HepG2 (cell line): ENCODE results near the gene SEPTIN10. TPM values are rescaled to one million over a fixed set of nuclear protein-coding genes. Genes with fewer than 3 reads are reported as not detected.
A peak's percentile ranks its signal among the peaks of the same experiment; 100 is the strongest.

ENCODE experiments used
- AKAP8 ChIP-seq: sonication (generic); formaldehyde crosslinking; IDR thresholded peaks from 2 replicates; pipeline ENCODE4 v1.5.1; 2020; ENCODE audit warnings: mild to moderate bottlenecking, missing genetic modification reagents
- ATM ChIP-seq: fragments of 450-650 bp; IDR thresholded peaks from 2 replicates; pipeline ENCODE4 v1.7.1; 2017; ENCODE audit warnings: mild to moderate bottlenecking, borderline replicate concordance
- MATR3 ChIP-seq: sonication (generic); formaldehyde crosslinking; IDR thresholded peaks from 2 replicates; pipeline ENCODE4 v1.4.0; 2020; ENCODE audit warnings: missing genetic modification reagents
- PHF5A ChIP-seq: IDR thresholded peaks from one replicate; pipeline ENCODE4 v1.6.1; 2018; ENCODE audit warnings: low read depth, missing genetic modification reagents; ENCODE audit not compliant: unreplicated experiment
- PTBP1 ChIP-seq: fragments of 200-400 bp; formaldehyde crosslinking; IDR thresholded peaks from 2 replicates; pipeline ENCODE4 v1.6.1; 2018; ENCODE audit warnings: low read length, low read depth; ENCODE audit not compliant: poor library complexity, severe bottlenecking
- SCMH1 ChIP-seq: sonication (generic); formaldehyde crosslinking; IDR thresholded peaks from 2 replicates; pipeline ENCODE4 v1.9.0; 2021; ENCODE audit warnings: missing genetic modification reagents, mild to moderate bottlenecking, borderline replicate concordance
- SRSF4 ChIP-seq: fragments of 200-400 bp; formaldehyde crosslinking; IDR thresholded peaks from one replicate; pipeline ENCODE4 v1.6.1; 2018; ENCODE audit warnings: mild to moderate bottlenecking, low read depth, low read length, moderate library complexity; ENCODE audit not compliant: poor library complexity, severe bottlenecking
- TBP ChIP-seq: sonication (generic); formaldehyde crosslinking; IDR thresholded peaks from 2 replicates; pipeline ENCODE4 v1.5.0; 2020; ENCODE audit warnings: missing genetic modification reagents
- U2AF2 ChIP-seq: fragments of 200-400 bp; formaldehyde crosslinking; IDR thresholded peaks from 2 replicates; pipeline ENCODE4 v1.6.1; 2017; ENCODE audit warnings: low read depth, mild to moderate bottlenecking, low read length
- ZBTB21 ChIP-seq: sonication (generic); formaldehyde crosslinking; IDR thresholded peaks from 2 replicates; pipeline ENCODE4 v1.4.0; 2020; ENCODE audit warnings: missing genetic modification reagents
- ZBTB8A ChIP-seq: sonication (generic); formaldehyde crosslinking; IDR thresholded peaks from 2 replicates; pipeline ENCODE4 v1.4.0; 2020; ENCODE audit warnings: mild to moderate bottlenecking, low read depth, missing genetic modification reagents, borderline replicate concordance
- ZNF253 ChIP-seq: sonication (generic); formaldehyde crosslinking; IDR thresholded peaks from 2 replicates; pipeline ENCODE4 v1.8.0; 2022; ENCODE audit warnings: mild to moderate bottlenecking, missing genetic modification reagents, borderline replicate concordance
- ZNF337 ChIP-seq: sonication (generic); formaldehyde crosslinking; IDR thresholded peaks from 2 replicates; pipeline ENCODE4 v1.5.1; 2020; ENCODE audit warnings: missing genetic modification reagents, low read depth, mild to moderate bottlenecking, borderline replicate concordance
- ZNF556 ChIP-seq: sonication (generic); formaldehyde crosslinking; IDR thresholded peaks from 2 replicates; pipeline ENCODE4 v1.4.0; 2020; ENCODE audit warnings: mild to moderate bottlenecking, missing genetic modification reagents, borderline replicate concordance
- ZNF720 ChIP-seq: sonication (generic); formaldehyde crosslinking; IDR thresholded peaks from 2 replicates; pipeline ENCODE4 v1.4.0; 2020; ENCODE audit warnings: missing genetic modification reagents
- ZNF766 ChIP-seq: sonication (generic); formaldehyde crosslinking; IDR thresholded peaks from 2 replicates; pipeline ENCODE4 v1.5.0; 2020; ENCODE audit warnings: missing genetic modification reagents, borderline replicate concordance
- polyA plus RNA-seq, 8 experiments: library from polyadenylated mRNA; depleted of rRNA in 3 of 8; stranded (reverse) in 7 of 8; unstranded in 1 of 8; fragments of >200 nt; fragmentation: Illumina TruSeq in 4 of 8; extraction: Trizol in 4 of 8; gene quantifications; 2 replicates each; pipeline versions ENCODE4 v1.2.1 to v1.2.3, GENCODE V29; 2011 to 2016; ENCODE audit warnings: low read depth in 4 of 8, missing spikeins in 1 of 8, mixed read lengths in 1 of 8; ENCODE audit not compliant: insufficient read depth in 1 of 8
- total RNA-seq, 5 experiments: library from RNA; depleted of rRNA; stranded (reverse); fragments of >200 nt; fragmentation: Illumina TruSeq; extraction: Trizol; gene quantifications; 2 replicates each; pipeline ENCODE4 v1.2.3, GENCODE V29; 2016; ENCODE audit warnings: low read depth in 1 of 5
- TF ChIP-seq, protein P1 (sequence below): IDR thresholded peaks from 2 replicates; pipeline ENCODE4 v1.6.1; 2018; ENCODE audit warnings: missing genetic modification reagents
- TF ChIP-seq, protein P2 (sequence below): sonication (generic); formaldehyde crosslinking; IDR thresholded peaks from 2 replicates; pipeline ENCODE4 v1.5.1; 2020; ENCODE audit warnings: missing genetic modification reagents, mild to moderate bottlenecking, borderline replicate concordance
- TF ChIP-seq, protein P3 (sequence below): sonication (generic); formaldehyde crosslinking; IDR thresholded peaks from 2 replicates; pipeline ENCODE4 v1.5.1; 2020; ENCODE audit warnings: missing genetic modification reagents, mild to moderate bottlenecking, borderline replicate concordance
- TF ChIP-seq, protein P4 (sequence below): sonication (generic); formaldehyde crosslinking; IDR thresholded peaks from 2 replicates; pipeline ENCODE4 v1.5.0; 2020; ENCODE audit warnings: missing genetic modification reagents
- TF ChIP-seq, protein P5 (sequence below): sonication (generic); formaldehyde crosslinking; IDR thresholded peaks from 2 replicates; pipeline ENCODE4 v1.4.0; 2020; ENCODE audit warnings: missing genetic modification reagents

Gene SEPTIN10
- total and polyA plus RNA-seq, 2 of the 13 experiments (the other 11 are each of a cell fraction or from before 2014, with no cell fraction given) = 45.8 to 67.5 TPM

DNA sequence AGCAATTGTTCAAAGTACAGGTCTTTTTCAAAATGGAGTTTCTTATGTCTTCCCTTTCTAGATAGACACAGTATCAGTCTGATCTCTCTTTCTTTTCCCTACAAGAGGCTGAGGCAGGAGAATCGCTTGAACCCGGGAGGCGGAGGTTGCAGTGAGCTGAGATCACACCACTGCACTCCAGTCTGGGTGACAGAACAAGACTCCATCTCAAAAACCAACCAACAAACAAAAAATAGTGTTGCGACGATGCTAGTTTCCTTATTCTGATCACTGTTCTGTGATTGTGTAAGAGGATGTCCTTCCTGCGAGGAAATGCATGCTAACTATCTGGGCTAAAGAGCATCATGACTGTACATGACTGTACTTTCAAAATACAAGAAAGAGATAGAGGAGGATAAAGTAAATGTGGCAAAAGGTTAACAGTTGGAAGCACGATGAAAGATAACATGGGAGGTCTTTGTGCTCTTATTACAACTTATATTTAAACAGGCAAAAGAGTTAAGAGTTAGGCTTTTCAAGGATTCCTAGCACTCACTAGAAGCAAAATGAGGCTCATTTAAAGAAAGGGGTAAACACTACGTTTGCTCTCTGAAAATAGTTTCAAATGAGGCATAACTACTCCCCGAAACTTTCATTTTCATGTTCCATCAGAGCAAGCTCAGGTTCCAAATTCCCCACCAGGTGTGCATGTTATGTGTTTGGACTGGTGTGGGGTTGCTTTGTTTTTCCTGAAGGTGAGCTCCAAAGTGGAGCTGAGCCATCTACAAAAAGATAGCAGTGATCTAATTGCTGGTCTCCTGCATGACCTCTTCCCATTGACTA, 24.2 kb upstream of the SEPTIN10 start (continued):
- no peak for TF ChIP-seq TBP (CRISPR knock-in tag)
- no peak for TF ChIP-seq SRSF4
- TF ChIP-seq SCMH1 = no peak
- TF ChIP-seq, protein P1, sequence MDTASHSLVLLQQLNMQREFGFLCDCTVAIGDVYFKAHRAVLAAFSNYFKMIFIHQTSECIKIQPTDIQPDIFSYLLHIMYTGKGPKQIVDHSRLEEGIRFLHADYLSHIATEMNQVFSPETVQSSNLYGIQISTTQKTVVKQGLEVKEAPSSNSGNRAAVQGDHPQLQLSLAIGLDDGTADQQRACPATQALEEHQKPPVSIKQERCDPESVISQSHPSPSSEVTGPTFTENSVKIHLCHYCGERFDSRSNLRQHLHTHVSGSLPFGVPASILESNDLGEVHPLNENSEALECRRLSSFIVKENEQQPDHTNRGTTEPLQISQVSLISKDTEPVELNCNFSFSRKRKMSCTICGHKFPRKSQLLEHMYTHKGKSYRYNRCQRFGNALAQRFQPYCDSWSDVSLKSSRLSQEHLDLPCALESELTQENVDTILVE (CRISPR knock-in tag) = no peak
- no peak for TF ChIP-seq ZNF720 (CRISPR knock-in tag)
- TF ChIP-seq U2AF2 = no peak
- TF ChIP-seq, protein P2, sequence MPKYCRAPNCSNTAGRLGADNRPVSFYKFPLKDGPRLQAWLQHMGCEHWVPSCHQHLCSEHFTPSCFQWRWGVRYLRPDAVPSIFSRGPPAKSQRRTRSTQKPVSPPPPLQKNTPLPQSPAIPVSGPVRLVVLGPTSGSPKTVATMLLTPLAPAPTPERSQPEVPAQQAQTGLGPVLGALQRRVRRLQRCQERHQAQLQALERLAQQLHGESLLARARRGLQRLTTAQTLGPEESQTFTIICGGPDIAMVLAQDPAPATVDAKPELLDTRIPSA (CRISPR knock-in tag) = no peak
- no peak for TF ChIP-seq MATR3 (CRISPR knock-in tag)
- TF ChIP-seq, protein P3, sequence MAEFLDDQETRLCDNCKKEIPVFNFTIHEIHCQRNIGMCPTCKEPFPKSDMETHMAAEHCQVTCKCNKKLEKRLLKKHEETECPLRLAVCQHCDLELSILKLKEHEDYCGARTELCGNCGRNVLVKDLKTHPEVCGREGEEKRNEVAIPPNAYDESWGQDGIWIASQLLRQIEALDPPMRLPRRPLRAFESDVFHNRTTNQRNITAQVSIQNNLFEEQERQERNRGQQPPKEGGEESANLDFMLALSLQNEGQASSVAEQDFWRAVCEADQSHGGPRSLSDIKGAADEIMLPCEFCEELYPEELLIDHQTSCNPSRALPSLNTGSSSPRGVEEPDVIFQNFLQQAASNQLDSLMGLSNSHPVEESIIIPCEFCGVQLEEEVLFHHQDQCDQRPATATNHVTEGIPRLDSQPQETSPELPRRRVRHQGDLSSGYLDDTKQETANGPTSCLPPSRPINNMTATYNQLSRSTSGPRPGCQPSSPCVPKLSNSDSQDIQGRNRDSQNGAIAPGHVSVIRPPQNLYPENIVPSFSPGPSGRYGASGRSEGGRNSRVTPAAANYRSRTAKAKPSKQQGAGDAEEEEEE (CRISPR knock-in tag) = no peak
- no peak for TF ChIP-seq ZBTB21 (CRISPR knock-in tag)
- TF ChIP-seq ZNF337 (CRISPR knock-in tag) = no peak
- no peak for TF ChIP-seq AKAP8
- no peak; the same call in 1 of the 2 replicates for TF ChIP-seq ATM
- TF ChIP-seq ZBTB8A = no peak
- no peak for TF ChIP-seq ZNF766 (CRISPR knock-in tag)
- 0 out of 2 replicates have a peak, but pooled peaks have one; percentile 11 for TF ChIP-seq ZNF556 (CRISPR knock-in tag)
- TF ChIP-seq PHF5A (CRISPR knock-in tag) = no peak
- TF ChIP-seq, protein P4, sequence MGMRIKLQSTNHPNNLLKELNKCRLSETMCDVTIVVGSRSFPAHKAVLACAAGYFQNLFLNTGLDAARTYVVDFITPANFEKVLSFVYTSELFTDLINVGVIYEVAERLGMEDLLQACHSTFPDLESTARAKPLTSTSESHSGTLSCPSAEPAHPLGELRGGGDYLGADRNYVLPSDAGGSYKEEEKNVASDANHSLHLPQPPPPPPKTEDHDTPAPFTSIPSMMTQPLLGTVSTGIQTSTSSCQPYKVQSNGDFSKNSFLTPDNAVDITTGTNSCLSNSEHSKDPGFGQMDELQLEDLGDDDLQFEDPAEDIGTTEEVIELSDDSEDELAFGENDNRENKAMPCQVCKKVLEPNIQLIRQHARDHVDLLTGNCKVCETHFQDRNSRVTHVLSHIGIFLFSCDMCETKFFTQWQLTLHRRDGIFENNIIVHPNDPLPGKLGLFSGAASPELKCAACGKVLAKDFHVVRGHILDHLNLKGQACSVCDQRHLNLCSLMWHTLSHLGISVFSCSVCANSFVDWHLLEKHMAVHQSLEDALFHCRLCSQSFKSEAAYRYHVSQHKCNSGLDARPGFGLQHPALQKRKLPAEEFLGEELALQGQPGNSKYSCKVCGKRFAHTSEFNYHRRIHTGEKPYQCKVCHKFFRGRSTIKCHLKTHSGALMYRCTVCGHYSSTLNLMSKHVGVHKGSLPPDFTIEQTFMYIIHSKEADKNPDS (CRISPR knock-in tag) = no peak
- TF ChIP-seq, protein P5, sequence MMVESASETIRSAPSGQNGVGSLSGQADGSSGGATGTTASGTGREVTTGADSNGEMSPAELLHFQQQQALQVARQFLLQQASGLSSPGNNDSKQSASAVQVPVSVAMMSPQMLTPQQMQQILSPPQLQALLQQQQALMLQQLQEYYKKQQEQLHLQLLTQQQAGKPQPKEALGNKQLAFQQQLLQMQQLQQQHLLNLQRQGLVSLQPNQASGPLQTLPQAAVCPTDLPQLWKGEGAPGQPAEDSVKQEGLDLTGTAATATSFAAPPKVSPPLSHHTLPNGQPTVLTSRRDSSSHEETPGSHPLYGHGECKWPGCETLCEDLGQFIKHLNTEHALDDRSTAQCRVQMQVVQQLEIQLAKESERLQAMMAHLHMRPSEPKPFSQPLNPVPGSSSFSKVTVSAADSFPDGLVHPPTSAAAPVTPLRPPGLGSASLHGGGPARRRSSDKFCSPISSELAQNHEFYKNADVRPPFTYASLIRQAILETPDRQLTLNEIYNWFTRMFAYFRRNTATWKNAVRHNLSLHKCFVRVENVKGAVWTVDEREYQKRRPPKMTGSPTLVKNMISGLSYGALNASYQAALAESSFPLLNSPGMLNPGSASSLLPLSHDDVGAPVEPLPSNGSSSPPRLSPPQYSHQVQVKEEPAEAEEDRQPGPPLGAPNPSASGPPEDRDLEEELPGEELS (CRISPR knock-in tag) = peak; percentile 67; the same call in 1 of the 2 replicates
- TF ChIP-seq ZNF253 = no peak
- TF ChIP-seq PTBP1 = no peak
